ENCODE results near the gene ZNF398. TPM values are rescaled to one million over a fixed set of nuclear protein-coding genes. Genes with fewer than 3 reads are reported as not detected.

Gene ZNF398
- total and polyA plus RNA-seq, 9 of the 15 experiments (the other 6 are each of a cell fraction or from before 2014, with no cell fraction given), result 4.0 to 18.6 (median 10.4) TPM

DNA sequence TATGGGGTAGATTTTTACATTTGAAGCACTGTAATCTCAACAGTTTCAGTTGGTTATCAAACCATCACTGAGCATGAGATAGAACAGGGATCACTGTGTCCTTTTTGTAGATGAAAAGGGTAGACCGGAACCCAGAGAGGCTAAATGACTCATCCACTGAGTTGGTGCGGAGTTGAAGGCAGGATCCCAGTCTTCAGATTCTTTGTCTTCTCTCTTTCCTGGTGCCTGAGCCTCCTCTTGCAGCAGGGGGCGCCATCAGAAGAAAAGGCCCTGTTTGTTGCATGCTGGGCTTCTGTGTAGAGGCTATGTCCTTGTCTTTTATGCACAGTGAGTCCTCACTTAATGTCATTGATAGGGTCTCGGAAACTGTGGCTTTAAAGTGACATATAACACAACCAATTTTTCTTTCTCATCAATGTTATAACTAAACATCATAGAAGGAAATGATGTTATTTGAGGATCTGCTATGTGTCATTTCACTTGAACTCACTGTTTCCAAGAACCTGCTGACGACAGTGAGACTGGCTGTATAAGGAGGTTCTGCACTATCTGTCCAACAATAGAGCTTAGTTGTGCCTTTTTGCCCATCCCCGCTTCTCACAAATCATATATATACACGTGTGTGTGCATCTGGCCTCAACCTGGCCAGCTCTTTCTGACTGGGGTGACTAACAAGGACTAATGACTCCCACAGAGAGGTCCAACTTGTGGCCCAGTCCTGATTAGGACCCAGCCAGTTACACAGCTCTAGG lies 62.4 kb downstream of the ZNF398 start (continued):
- TF ChIP-seq, protein P1, sequence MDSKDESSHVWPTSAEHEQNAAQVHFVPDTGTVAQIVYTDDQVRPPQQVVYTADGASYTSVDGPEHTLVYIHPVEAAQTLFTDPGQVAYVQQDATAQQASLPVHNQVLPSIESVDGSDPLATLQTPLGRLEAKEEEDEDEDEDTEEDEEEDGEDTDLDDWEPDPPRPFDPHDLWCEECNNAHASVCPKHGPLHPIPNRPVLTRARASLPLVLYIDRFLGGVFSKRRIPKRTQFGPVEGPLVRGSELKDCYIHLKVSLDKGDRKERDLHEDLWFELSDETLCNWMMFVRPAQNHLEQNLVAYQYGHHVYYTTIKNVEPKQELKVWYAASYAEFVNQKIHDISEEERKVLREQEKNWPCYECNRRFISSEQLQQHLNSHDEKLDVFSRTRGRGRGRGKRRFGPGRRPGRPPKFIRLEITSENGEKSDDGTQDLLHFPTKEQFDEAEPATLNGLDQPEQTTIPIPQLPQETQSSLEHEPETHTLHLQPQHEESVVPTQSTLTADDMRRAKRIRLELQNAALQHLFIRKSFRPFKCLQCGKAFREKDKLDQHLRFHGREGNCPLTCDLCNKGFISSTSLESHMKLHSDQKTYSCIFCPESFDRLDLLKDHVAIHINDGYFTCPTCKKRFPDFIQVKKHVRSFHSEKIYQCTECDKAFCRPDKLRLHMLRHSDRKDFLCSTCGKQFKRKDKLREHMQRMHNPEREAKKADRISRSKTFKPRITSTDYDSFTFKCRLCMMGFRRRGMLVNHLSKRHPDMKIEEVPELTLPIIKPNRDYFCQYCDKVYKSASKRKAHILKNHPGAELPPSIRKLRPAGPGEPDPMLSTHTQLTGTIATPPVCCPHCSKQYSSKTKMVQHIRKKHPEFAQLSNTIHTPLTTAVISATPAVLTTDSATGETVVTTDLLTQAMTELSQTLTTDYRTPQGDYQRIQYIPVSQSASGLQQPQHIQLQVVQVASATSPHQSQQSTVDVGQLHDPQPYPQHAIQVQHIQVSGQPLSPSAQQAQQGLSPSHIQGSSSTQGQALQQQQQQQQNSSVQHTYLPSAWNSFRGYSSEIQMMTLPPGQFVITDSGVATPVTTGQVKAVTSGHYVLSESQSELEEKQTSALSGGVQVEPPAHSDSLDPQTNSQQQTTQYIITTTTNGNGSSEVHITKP (IDR thresholded peaks at IDR 0.05; ENCODE audit: partially characterized antibody), result peak; percentile 5
- TF ChIP-seq HSF4 (CRISPR knock-in tag; IDR thresholded peaks at IDR 0.05; ENCODE audit: borderline replicate concordance) (no peak), PTBP1 (IDR thresholded peaks at IDR 0.05; ENCODE audit: low read depth, low read length) (no peak)
- TF ChIP-seq, protein P2, sequence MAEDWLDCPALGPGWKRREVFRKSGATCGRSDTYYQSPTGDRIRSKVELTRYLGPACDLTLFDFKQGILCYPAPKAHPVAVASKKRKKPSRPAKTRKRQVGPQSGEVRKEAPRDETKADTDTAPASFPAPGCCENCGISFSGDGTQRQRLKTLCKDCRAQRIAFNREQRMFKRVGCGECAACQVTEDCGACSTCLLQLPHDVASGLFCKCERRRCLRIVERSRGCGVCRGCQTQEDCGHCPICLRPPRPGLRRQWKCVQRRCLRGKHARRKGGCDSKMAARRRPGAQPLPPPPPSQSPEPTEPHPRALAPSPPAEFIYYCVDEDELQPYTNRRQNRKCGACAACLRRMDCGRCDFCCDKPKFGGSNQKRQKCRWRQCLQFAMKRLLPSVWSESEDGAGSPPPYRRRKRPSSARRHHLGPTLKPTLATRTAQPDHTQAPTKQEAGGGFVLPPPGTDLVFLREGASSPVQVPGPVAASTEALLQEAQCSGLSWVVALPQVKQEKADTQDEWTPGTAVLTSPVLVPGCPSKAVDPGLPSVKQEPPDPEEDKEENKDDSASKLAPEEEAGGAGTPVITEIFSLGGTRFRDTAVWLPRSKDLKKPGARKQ (CRISPR knock-in tag; IDR thresholded peaks at IDR 0.05), result no peak
- TF ChIP-seq, protein P3, sequence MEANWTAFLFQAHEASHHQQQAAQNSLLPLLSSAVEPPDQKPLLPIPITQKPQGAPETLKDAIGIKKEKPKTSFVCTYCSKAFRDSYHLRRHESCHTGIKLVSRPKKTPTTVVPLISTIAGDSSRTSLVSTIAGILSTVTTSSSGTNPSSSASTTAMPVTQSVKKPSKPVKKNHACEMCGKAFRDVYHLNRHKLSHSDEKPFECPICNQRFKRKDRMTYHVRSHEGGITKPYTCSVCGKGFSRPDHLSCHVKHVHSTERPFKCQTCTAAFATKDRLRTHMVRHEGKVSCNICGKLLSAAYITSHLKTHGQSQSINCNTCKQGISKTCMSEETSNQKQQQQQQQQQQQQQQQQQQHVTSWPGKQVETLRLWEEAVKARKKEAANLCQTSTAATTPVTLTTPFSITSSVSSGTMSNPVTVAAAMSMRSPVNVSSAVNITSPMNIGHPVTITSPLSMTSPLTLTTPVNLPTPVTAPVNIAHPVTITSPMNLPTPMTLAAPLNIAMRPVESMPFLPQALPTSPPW (CRISPR knock-in tag; IDR thresholded peaks at IDR 0.05), result no peak

All from K562 (cell line).